CD8-positive, alpha-beta T cell (primary cell): ENCODE results near the gene FAM118B. TPM values are rescaled to one million over a fixed set of nuclear protein-coding genes. Genes with fewer than 3 reads are reported as not detected.

Experiments used
- total RNA-seq, 46 experiments: library from RNA in 2 of 46; stranded (reverse) in 2 of 46; gene quantifications; one replicate each; pipeline ENCODE4 v1.2.3 and lab custom pipeline; 2021 to 2026

The FAM118B gene
- total RNA-seq, 2 experiments from 2014 or later: 0.64 to 0.79 TPM

Other genes with a start within 250 kb of the FAM118B start
- 1 to 10 TPM in 1 of 2 experiments, under 1 TPM in 1; 1.00 to 1.1 TPM for gene CDON, start 148.9 kb upstream of the FAM118B start, total RNA-seq
- gene RPUSD4, start 132 bp upstream of the FAM118B start, total RNA-seq: 10 to 100 TPM; 42.3 to 43.8 TPM
- 100 to 1,000 TPM; 234 to 242 TPM for gene SRPRA, start 57.1 kb downstream of the FAM118B start, total RNA-seq
- gene FOXRED1, start 57.4 kb downstream of the FAM118B start, total RNA-seq: 10 to 100 TPM; 27.4 to 30.5 TPM
- 1 to 10 TPM; 6.7 to 7.9 TPM for gene TIRAP, start 71.3 kb downstream of the FAM118B start, total RNA-seq
- gene DCPS, start 92.3 kb downstream of the FAM118B start, total RNA-seq: 1 to 10 TPM; 7.3 to 7.5 TPM
- 1 to 10 TPM; 2.8 to 3.7 TPM for gene ST3GAL4, start 143.9 kb downstream of the FAM118B start, total RNA-seq